Neural progenitor cell (in vitro differentiated cells): Measurements from ENCODE around the gene JAZF1. TPM values are rescaled to one million over a fixed set of nuclear protein-coding genes. Genes with fewer than 3 reads are reported as not detected.

Experiments used
- DNase-seq: peaks from one replicate; pipeline ENCODE4 v3.0.0-alpha.2; 2016; ENCODE audit warnings: low spot score
- H2AFZ ChIP-seq: fragments of 200-600 bp; sonication (generic); replicated peaks from 2 replicates; pipeline ENCODE4 v1.6.1; 2016; ENCODE audit warnings: antibody characterized with exemption
- H3F3A ChIP-seq: fragments of 200-600 bp; sonication (generic); 2 replicates; pipeline ENCODE4 v1.6.1; 2016; ENCODE audit warnings: antibody characterized with exemption, low read depth
- H3K27ac ChIP-seq: fragments of 200-600 bp; sonication (generic); 2 replicates; pipeline ENCODE4 v1.5.1; 2016; ENCODE audit warnings: mild to moderate bottlenecking
- H3K27me3 ChIP-seq: fragments of 200-600 bp; sonication (generic); 2 replicates; pipeline ENCODE4 v1.6.1; 2016; ENCODE audit warnings: mild to moderate bottlenecking, moderate library complexity
- H3K36me3 ChIP-seq: fragments of 200-600 bp; sonication (generic); 2 replicates; pipeline ENCODE4 v1.5.1; 2016
- H3K4me1 ChIP-seq: fragments of 200-600 bp; sonication (generic); 2 replicates; pipeline ENCODE4 v1.6.1; 2016; ENCODE audit warnings: mixed run types
- H3K4me2 ChIP-seq: fragments of 200-600 bp; sonication (generic); 2 replicates; pipeline ENCODE4 v1.6.1; 2016
- H3K4me3 ChIP-seq: fragments of 200-600 bp; sonication (generic); 2 replicates; pipeline ENCODE4 v1.5.1; 2016
- H3K79me2 ChIP-seq: fragments of 200-600 bp; sonication (generic); 2 replicates; pipeline ENCODE4 v1.6.1; 2016; ENCODE audit warnings: low read depth
- H3K9ac ChIP-seq: fragments of 200-600 bp; sonication (generic); 2 replicates; pipeline ENCODE4 v1.6.1; 2016
- H3K9me3 ChIP-seq: fragments of 200-600 bp; sonication (generic); 2 replicates; pipeline ENCODE4 v1.5.1; 2016; ENCODE audit warnings: low read depth
- H4K20me1 ChIP-seq: fragments of 200-600 bp; sonication (generic); 2 replicates; pipeline ENCODE4 v1.6.1; 2016; ENCODE audit warnings: low read depth
- H3K27ac Mint-ChIP-seq: 3 replicates; pipeline ENCODE4 v1.8.0; 2021; ENCODE audit warnings: mixed read lengths
- H3K27me3 Mint-ChIP-seq: 2 replicates; pipeline ENCODE4 v1.8.0; 2022; ENCODE audit warnings: low read depth, mild to moderate bottlenecking, inconsistent platforms, moderate library complexity, mixed read lengths; ENCODE audit not compliant: insufficient read depth
- H3K36me3 Mint-ChIP-seq: 3 replicates; pipeline ENCODE4 v1.8.0; 2021; ENCODE audit warnings: mixed read lengths
- H3K4me1 Mint-ChIP-seq: 3 replicates; pipeline ENCODE4 v1.8.0; 2021; ENCODE audit warnings: mixed read lengths
- H3K4me3 Mint-ChIP-seq: 3 replicates; pipeline ENCODE4 v1.8.0; 2021; ENCODE audit warnings: mild to moderate bottlenecking, moderate library complexity, mixed read lengths
- H3K9me3 Mint-ChIP-seq: 3 replicates; pipeline ENCODE4 v1.8.0; 2020; ENCODE audit warnings: mixed read lengths
- CTCF ChIP-seq: fragments of 200-600 bp; sonication (generic); IDR thresholded peaks from 2 replicates; pipeline ENCODE4 v1.5.1; 2017; ENCODE audit warnings: antibody characterized with exemption, mild to moderate bottlenecking
- EZH2 ChIP-seq: fragments of 200-600 bp; sonication (generic); IDR thresholded peaks from 2 replicates; pipeline ENCODE4 v1.6.1; 2017; ENCODE audit warnings: antibody characterized with exemption, mild to moderate bottlenecking, moderate library complexity
- EZH2phosphoT487 ChIP-seq: fragments of 200-600 bp; sonication (generic); IDR thresholded peaks from 2 replicates; pipeline ENCODE4 v1.6.1; 2017; ENCODE audit warnings: antibody characterized with exemption
- total RNA-seq: library from RNA; depleted of rRNA; stranded (reverse); fragments of >200 nt; gene quantifications from 2 replicates; pipeline ENCODE4 v1.2.3, GENCODE V29; 2015; ENCODE audit warnings: low replicate concordance

JAZF1 gene
- total RNA-seq, 1 donor from 2014 or later: 3.1 TPM

- Histone ChIP-seq H3K27me3 (no peaks in the 10 kb centered on the region), H3K36me3 (no peaks in the 10 kb centered on the region), H3K9ac (no peak overlapping the region), H3F3A (no peaks in the 10 kb centered on the region), H3K4me1 (peaks cover 10% of the 10 kb centered on the region), H2AFZ (no peak overlapping the region), H3K79me2 (no peaks in the 10 kb centered on the region), H3K9me3 (no peaks in the 10 kb centered on the region), H3K4me2 (no peak overlapping the region), H3K27ac (no peak overlapping the region), H3K4me3 (no peak overlapping the region), H4K20me1 (no peaks in the 10 kb centered on the region)
- Mint-ChIP-seq H3K4me1 (peaks cover 29% of the 10 kb centered on the region), H3K27me3 (no peaks in the 10 kb centered on the region), H3K9me3 (no peaks in the 10 kb centered on the region), H3K36me3 (no peaks in the 10 kb centered on the region), H3K4me3 (no peak overlapping the region), H3K27ac (no peak overlapping the region)
- no peak for DNase-seq
- no peak for TF ChIP-seq EZH2phosphoT487
- no peak for TF ChIP-seq CTCF
- TF ChIP-seq EZH2: no peak
Measured at GRCh38 chr7:27885652-27886051, 294.9 kb downstream of the JAZF1 start.

GRCh38 chr7:27883696-27884095 lies 296.9 kb downstream of the JAZF1 start:
- Mint-ChIP-seq H3K4me1 (peaks cover 29% of the 10 kb centered on the region), H3K27ac (peak overlapping the region; percentile 1), H3K27me3 (no peaks in the 10 kb centered on the region), H3K36me3 (no peaks in the 10 kb centered on the region), H3K9me3 (no peaks in the 10 kb centered on the region), H3K4me3 (no peak overlapping the region)
- Histone ChIP-seq H2AFZ (peak overlapping the region; percentile 1), H3K9ac (no peak overlapping the region), H4K20me1 (no peaks in the 10 kb centered on the region), H3K4me3 (no peak overlapping the region), H3K27ac (no peak overlapping the region), H3K4me2 (no peak overlapping the region), H3K9me3 (no peaks in the 10 kb centered on the region), H3K79me2 (no peaks in the 10 kb centered on the region), H3K4me1 (peaks cover 10% of the 10 kb centered on the region), H3K27me3 (no peaks in the 10 kb centered on the region), H3F3A (no peaks in the 10 kb centered on the region), H3K36me3 (no peaks in the 10 kb centered on the region)
- DNase-seq: no peak
- TF ChIP-seq EZH2 (no peak), CTCF (no peak), EZH2phosphoT487 (no peak)

GRCh38 chr7:27876756-27877155 lies 303.8 kb downstream of the JAZF1 start:
- no peaks in the 10 kb centered on the region for H3K36me3 Mint-ChIP-seq
- Histone ChIP-seq H2AFZ (no peak overlapping the region), H3K79me2 (no peaks in the 10 kb centered on the region), H3F3A (no peaks in the 10 kb centered on the region), H3K9me3 (no peaks in the 10 kb centered on the region), H3K27me3 (no peaks in the 10 kb centered on the region), H4K20me1 (no peaks in the 10 kb centered on the region), H3K4me1 (peaks cover 4% of the 10 kb centered on the region), H3K4me3 (no peak overlapping the region), H3K9ac (no peak overlapping the region), H3K27ac (no peak overlapping the region), H3K4me2 (no peak overlapping the region), H3K36me3 (no peaks in the 10 kb centered on the region)
- no peak for DNase-seq
- no peak overlapping the region for H3K27ac Mint-ChIP-seq
- H3K4me3 Mint-ChIP-seq: no peak overlapping the region
- peaks cover 2% of the 10 kb centered on the region for H3K27me3 Mint-ChIP-seq
- H3K4me1 Mint-ChIP-seq: no peaks in the 10 kb centered on the region
- TF ChIP-seq CTCF (no peak), EZH2phosphoT487 (no peak), EZH2 (no peak)
- peaks cover 5% of the 10 kb centered on the region for H3K9me3 Mint-ChIP-seq
